ENCODE results near the gene HGFAC. TPM values are rescaled to one million over a fixed set of nuclear protein-coding genes. Genes with fewer than 3 reads are reported as not detected.

Gene HGFAC
- polyA plus RNA-seq, 1 of the 3 experiments (the other 2 are of a cell fraction) = 0.43 TPM

DNA sequence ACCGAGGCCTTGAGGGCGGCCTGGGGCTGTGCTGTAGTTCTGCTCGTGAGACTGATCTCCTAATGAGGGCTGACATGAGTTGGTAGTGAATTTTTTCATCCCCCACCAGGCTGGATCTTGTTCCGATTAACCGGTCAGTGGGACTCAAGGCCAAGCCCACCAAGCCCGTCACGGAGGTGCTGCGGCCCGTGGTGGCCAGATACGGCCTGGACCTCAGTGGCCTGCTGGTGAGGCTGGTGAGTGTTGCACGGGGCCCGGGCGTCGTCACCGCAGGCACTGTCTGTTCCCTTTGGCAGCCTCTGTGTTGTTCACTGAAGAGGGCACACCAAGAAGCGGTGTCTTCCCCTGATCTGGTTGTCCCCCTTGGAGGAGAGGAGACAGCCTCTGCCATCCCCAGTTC lies 18.4 kb upstream of the HGFAC start:
- 99% methylated on average over 10 of the region's 16 CpGs for WGBS (ENCODE audit: low lambda C conversion rate)
- TF ChIP-seq NRF1 (IDR thresholded peaks at IDR 0.05; ENCODE audit: low read depth, low read length) = no peak
- no peak for TF ChIP-seq TEAD4 (IDR thresholded peaks at IDR 0.05; ENCODE audit: borderline replicate concordance, insufficient read depth)
- TF ChIP-seq TCF12 (IDR thresholded peaks at IDR 0.05) = no peak
- TF ChIP-seq, protein P1, sequence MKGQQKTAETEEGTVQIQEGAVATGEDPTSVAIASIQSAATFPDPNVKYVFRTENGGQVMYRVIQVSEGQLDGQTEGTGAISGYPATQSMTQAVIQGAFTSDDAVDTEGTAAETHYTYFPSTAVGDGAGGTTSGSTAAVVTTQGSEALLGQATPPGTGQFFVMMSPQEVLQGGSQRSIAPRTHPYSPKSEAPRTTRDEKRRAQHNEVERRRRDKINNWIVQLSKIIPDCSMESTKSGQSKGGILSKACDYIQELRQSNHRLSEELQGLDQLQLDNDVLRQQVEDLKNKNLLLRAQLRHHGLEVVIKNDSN (IDR thresholded peaks at IDR 0.05; ENCODE audit: borderline replicate concordance, low read depth) = no peak
- no peak for TF ChIP-seq NFIC (IDR thresholded peaks at IDR 0.05; ENCODE audit: borderline replicate concordance)

DNA sequence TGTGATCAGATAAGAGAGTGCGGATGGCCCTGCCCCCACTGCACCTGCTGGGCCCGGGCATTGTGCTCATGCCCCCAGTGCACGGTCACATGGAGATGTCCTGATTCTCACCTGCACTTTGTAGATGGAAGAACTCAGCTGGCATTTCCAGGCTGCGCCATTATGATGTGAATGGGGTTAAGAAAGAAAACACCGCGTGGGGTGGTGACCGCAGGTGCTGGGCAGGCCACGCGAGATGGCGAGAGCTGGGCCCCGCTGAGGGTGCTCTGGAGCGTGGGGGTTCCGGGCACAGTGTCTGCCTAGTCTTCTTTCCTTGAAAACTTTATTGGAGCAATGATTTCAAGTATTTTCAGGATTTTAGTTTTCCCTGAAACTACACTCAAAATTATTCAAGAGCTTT lies 17.8 kb upstream of the HGFAC start:
- no peak overlapping the region for H3K4me2 ChIP-seq
- ChIA-PET CTCF (interaction anchor here (1.2 kb wide), 1 partner anchor 11 kb away, joined by 3 read pairs; no protein-coding TSS in a partner anchor), POLR2A (no interaction called here)
- no peak overlapping the region for H3K27ac ChIP-seq (ENCODE audit: low read depth in 2 of 2, low read length in 1 of 2)
- H3K27me3 ChIP-seq (ENCODE audit: insufficient read depth) = no peaks in the 10 kb centered on the region
- no peak overlapping the region for H3K9ac ChIP-seq
- H3K4me3 ChIP-seq (ENCODE audit: low read depth in 2 of 2, low read length in 1 of 2) = no peak overlapping the region
- no peaks in the 10 kb centered on the region for H4K20me1 ChIP-seq (ENCODE audit: insufficient read depth)
- H2AFZ ChIP-seq (ENCODE audit: low read depth) = no peak overlapping the region
- H3K79me2 ChIP-seq (ENCODE audit: insufficient read depth) = no peaks in the 10 kb centered on the region
- H3K4me1 ChIP-seq (ENCODE audit: control insufficient read depth in 1 of 2, insufficient read depth in 2 of 2, low read depth in 1 of 2, low read length in 1 of 2) = no peaks in the 10 kb centered on the region
- no peak for DNase-seq
- no peaks in the 10 kb centered on the region for H3F3A ChIP-seq (replicated peaks; ENCODE audit: insufficient read depth)
- TF ChIP-seq MXI1 (IDR thresholded peaks at IDR 0.05; ENCODE audit: low read depth, low read length) = no peak
- no peak for TF ChIP-seq RFX5 (IDR thresholded peaks at IDR 0.05; ENCODE audit: low read length)
- no peak for TF ChIP-seq NFIC (IDR thresholded peaks at IDR 0.05; ENCODE audit: borderline replicate concordance)
- TF ChIP-seq FOSL2 (IDR thresholded peaks at IDR 0.05; ENCODE audit: borderline replicate concordance, low read depth) = no peak
- TF ChIP-seq, protein P2, sequence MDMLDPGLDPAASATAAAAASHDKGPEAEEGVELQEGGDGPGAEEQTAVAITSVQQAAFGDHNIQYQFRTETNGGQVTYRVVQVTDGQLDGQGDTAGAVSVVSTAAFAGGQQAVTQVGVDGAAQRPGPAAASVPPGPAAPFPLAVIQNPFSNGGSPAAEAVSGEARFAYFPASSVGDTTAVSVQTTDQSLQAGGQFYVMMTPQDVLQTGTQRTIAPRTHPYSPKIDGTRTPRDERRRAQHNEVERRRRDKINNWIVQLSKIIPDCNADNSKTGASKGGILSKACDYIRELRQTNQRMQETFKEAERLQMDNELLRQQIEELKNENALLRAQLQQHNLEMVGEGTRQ (IDR thresholded peaks at IDR 0.05; ENCODE audit: borderline replicate concordance, low read depth, low read length) = no peak
- no peak for TF ChIP-seq TEAD4 (IDR thresholded peaks at IDR 0.05; ENCODE audit: borderline replicate concordance, insufficient read depth)
- TF ChIP-seq GATA2 (CRISPR knock-in tag; IDR thresholded peaks at IDR 0.05) = no peak
- TF ChIP-seq RCOR1 (IDR thresholded peaks at IDR 0.05; ENCODE audit: low read length) = no peak
- TF ChIP-seq JUND (IDR thresholded peaks at IDR 0.05) = no peak
- no peak for TF ChIP-seq ELF1 (IDR thresholded peaks at IDR 0.05)
- TF ChIP-seq, protein P3, sequence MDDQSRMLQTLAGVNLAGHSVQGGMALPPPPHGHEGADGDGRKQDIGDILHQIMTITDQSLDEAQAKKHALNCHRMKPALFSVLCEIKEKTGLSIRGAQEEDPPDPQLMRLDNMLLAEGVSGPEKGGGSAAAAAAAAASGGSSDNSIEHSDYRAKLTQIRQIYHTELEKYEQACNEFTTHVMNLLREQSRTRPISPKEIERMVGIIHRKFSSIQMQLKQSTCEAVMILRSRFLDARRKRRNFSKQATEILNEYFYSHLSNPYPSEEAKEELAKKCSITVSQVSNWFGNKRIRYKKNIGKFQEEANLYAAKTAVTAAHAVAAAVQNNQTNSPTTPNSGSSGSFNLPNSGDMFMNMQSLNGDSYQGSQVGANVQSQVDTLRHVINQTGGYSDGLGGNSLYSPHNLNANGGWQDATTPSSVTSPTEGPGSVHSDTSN (IDR thresholded peaks at IDR 0.05) = no peak
- TF ChIP-seq MEF2A (IDR thresholded peaks at IDR 0.05; ENCODE audit: borderline replicate concordance, low read depth) = no peak
- TF ChIP-seq, protein P4, sequence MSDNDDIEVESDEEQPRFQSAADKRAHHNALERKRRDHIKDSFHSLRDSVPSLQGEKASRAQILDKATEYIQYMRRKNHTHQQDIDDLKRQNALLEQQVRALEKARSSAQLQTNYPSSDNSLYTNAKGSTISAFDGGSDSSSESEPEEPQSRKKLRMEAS (IDR thresholded peaks at IDR 0.05; ENCODE audit: low read depth) = no peak
- TF ChIP-seq, protein P5, sequence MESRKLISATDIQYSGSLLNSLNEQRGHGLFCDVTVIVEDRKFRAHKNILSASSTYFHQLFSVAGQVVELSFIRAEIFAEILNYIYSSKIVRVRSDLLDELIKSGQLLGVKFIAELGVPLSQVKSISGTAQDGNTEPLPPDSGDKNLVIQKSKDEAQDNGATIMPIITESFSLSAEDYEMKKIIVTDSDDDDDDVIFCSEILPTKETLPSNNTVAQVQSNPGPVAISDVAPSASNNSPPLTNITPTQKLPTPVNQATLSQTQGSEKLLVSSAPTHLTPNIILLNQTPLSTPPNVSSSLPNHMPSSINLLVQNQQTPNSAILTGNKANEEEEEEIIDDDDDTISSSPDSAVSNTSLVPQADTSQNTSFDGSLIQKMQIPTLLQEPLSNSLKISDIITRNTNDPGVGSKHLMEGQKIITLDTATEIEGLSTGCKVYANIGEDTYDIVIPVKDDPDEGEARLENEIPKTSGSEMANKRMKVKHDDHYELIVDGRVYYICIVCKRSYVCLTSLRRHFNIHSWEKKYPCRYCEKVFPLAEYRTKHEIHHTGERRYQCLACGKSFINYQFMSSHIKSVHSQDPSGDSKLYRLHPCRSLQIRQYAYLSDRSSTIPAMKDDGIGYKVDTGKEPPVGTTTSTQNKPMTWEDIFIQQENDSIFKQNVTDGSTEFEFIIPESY (IDR thresholded peaks at IDR 0.05; ENCODE audit: borderline replicate concordance, low read depth) = no peak
- TF ChIP-seq TCF12 (IDR thresholded peaks at IDR 0.05) = no peak
- TF ChIP-seq EZH2phosphoT487 (IDR thresholded peaks at IDR 0.05; ENCODE audit: borderline replicate concordance, low read depth) = no peak
- no peak for TF ChIP-seq NRF1 (IDR thresholded peaks at IDR 0.05; ENCODE audit: low read depth, low read length)
- TF ChIP-seq CHD2 (IDR thresholded peaks at IDR 0.05; ENCODE audit: low read length, partially characterized antibody) = no peak
- no peak for TF ChIP-seq RAD21 (IDR thresholded peaks at IDR 0.05; ENCODE audit: low read length)
- WGBS (ENCODE audit: low lambda C conversion rate) = 98% methylated on average over 13 of the region's 13 CpGs
- H3K9me3 ChIP-seq = no peaks in the 10 kb centered on the region
- H3K9me2 ChIP-seq = no peaks in the 10 kb centered on the region
- H3K36me3 ChIP-seq (replicated peaks in 1 of 2; ENCODE audit: control insufficient read depth in 1 of 2, insufficient read depth in 2 of 2, low read length in 1 of 2) = peaks cover 2 to 20% of the 10 kb centered on the region in 2 experiments

More for the DNA sequence above, 18.4 kb upstream of the HGFAC start:
- Histone ChIP-seq H3K9ac (no peak overlapping the region), H3K4me3 (ENCODE audit: low read depth in 2 of 2, low read length in 1 of 2) (no peak overlapping the region), H3F3A (replicated peaks; ENCODE audit: insufficient read depth) (no peaks in the 10 kb centered on the region), H3K4me2 (no peak overlapping the region), H4K20me1 (ENCODE audit: insufficient read depth) (no peaks in the 10 kb centered on the region), H3K9me2 (no peaks in the 10 kb centered on the region), H2AFZ (ENCODE audit: low read depth) (no peak overlapping the region), H3K27me3 (ENCODE audit: insufficient read depth) (no peaks in the 10 kb centered on the region), H3K27ac (ENCODE audit: low read depth in 2 of 2, low read length in 1 of 2) (no peak overlapping the region), H3K36me3 (replicated peaks in 1 of 2; ENCODE audit: control insufficient read depth in 1 of 2, insufficient read depth in 2 of 2, low read length in 1 of 2) (peaks cover 2 to 15% of the 10 kb centered on the region in 2 experiments), H3K9me3 (no peaks in the 10 kb centered on the region), H3K4me1 (ENCODE audit: control insufficient read depth in 1 of 2, insufficient read depth in 2 of 2, low read depth in 1 of 2, low read length in 1 of 2) (no peaks in the 10 kb centered on the region), H3K79me2 (ENCODE audit: insufficient read depth) (no peaks in the 10 kb centered on the region)
- POLR2A ChIA-PET = no interaction called here
- CTCF ChIA-PET = no interaction called here
- no peak for DNase-seq
